ENCODE data around the gene RBL1. TPM values are rescaled to one million over a fixed set of nuclear protein-coding genes. Genes with fewer than 3 reads are reported as not detected.

Gene RBL1
- total and polyA plus RNA-seq, 10 of the 15 experiments (the other 5 are each of a cell fraction or from before 2014, with no cell fraction given) = 4.5 to 51.1 (median 24.9) TPM

- Histone ChIP-seq H3K4me2 (ENCODE audit: control insufficient read depth, insufficient read depth) (no peak overlapping the region), H3K27me3 (replicated peaks in 1 of 2; ENCODE audit: control insufficient read depth in 2 of 2, insufficient read depth in 2 of 2, low read length in 1 of 2) (no peaks in the 10 kb centered on the region), H4K20me1 (ENCODE audit: control insufficient read depth, insufficient read depth) (no peaks in the 10 kb centered on the region), H3K9ac (ENCODE audit: control insufficient read depth, insufficient read depth, low read length) (no peak overlapping the region), H2AFZ (ENCODE audit: control insufficient read depth, low read depth, low read length) (no peak overlapping the region), H3K4me3 (no peak overlapping the region), H3K27ac (ENCODE audit: control insufficient read depth, insufficient read depth) (no peak overlapping the region), H3K4me1 (ENCODE audit: control insufficient read depth, insufficient read depth, low read length) (no peaks in the 10 kb centered on the region), H3K79me2 (ENCODE audit: control insufficient read depth, insufficient read depth, low read length) (no peaks in the 10 kb centered on the region), H3K36me3 (ENCODE audit: control insufficient read depth in 2 of 2, insufficient read depth in 2 of 2, low read length in 1 of 2) (peaks cover 0 to 22% of the 10 kb centered on the region in 2 experiments), H3K9me3 (replicated peaks; ENCODE audit: control insufficient read depth, insufficient read depth, low read length) (no peaks in the 10 kb centered on the region)
- POLR2A ChIA-PET = no interaction called here
- in situ Hi-C loops (cut with MboI) = no loop called here
- 100% methylated on average over 4 of the region's 4 CpGs for WGBS (ENCODE audit: insufficient coverage, insufficient replicate concordance, low lambda C conversion rate, missing lambda C conversion rate)
- CTCF ChIA-PET = no interaction called here
- no TSS peak for BruUV-seq (replicated peaks)
- SMC1A ChIA-PET (ENCODE audit: uncharacterized antibody, unreplicated experiment) = interaction anchor here (0.7 kb wide), 1 partner anchor 57 kb away, joined by 3 read pairs; no protein-coding TSS in a partner anchor
- RAD21 ChIA-PET (ENCODE audit: unreplicated experiment) = no interaction called here
- TF ChIP-seq TBL1XR1 (IDR thresholded peaks at IDR 0.05; ENCODE audit: low read depth, low read length) = no peak
- TF ChIP-seq PAX8 (IDR thresholded peaks at IDR 0.05) = no peak
- no peak for TF ChIP-seq MEF2B (IDR thresholded peaks at IDR 0.05; ENCODE audit: partially characterized antibody, poor library complexity, severe bottlenecking)
- no peak for TF ChIP-seq BACH1 (IDR thresholded peaks at IDR 0.05; ENCODE audit: borderline replicate concordance)
- no peak for TF ChIP-seq E2F4 (IDR thresholded peaks at IDR 0.05; ENCODE audit: low read depth, low read length)
- no peak for TF ChIP-seq SIN3A (IDR thresholded peaks at IDR 0.05; ENCODE audit: low read depth, low read length)
- ATAC-seq (no peak), FAIRE-seq (no peak), DNase-seq (ENCODE audit: low read depth, low spot score) (no peak)
- intact Hi-C loops (cut with micrococcal nuclease; ENCODE audit: unreplicated experiment) = no loop called here
These were observed 63.7 kb downstream of the RBL1 start for GRCh38 chr20:37032077-37032476.

- peaks cover 2 to 6% of the 10 kb centered on the region in 2 experiments; a peak in 3 of 4 replicates for H3K36me3 ChIP-seq (ENCODE audit: control insufficient read depth in 2 of 2, insufficient read depth in 2 of 2, low read length in 1 of 2)
- POLR2A ChIA-PET = interaction anchor here (0.6 kb wide), 1 partner anchor 1944 kb away, joined by 4 read pairs; no protein-coding TSS in a partner anchor
- ATAC-seq = no peak
- H3K27me3 ChIP-seq (replicated peaks in 1 of 2; ENCODE audit: control insufficient read depth in 2 of 2, insufficient read depth in 2 of 2, low read length in 1 of 2) = no peaks in the 10 kb centered on the region
- H3K4me1 ChIP-seq (ENCODE audit: control insufficient read depth, insufficient read depth, low read length) = no peaks in the 10 kb centered on the region
- DNase-seq (ENCODE audit: low read depth, low spot score) = no peak
- WGBS (ENCODE audit: insufficient coverage, insufficient replicate concordance, low lambda C conversion rate, missing lambda C conversion rate) = 79% methylated on average over 2 of the region's 2 CpGs
- H3K9me3 ChIP-seq (replicated peaks; ENCODE audit: control insufficient read depth, insufficient read depth, low read length) = no peaks in the 10 kb centered on the region
- no TSS peak for BruUV-seq (replicated peaks)
- no peak overlapping the region for H2AFZ ChIP-seq (ENCODE audit: control insufficient read depth, low read depth, low read length)
- no peaks in the 10 kb centered on the region for H3K79me2 ChIP-seq (ENCODE audit: control insufficient read depth, insufficient read depth, low read length)
- no peak overlapping the region for H3K4me2 ChIP-seq (ENCODE audit: control insufficient read depth, insufficient read depth)
- SMC1A ChIA-PET (ENCODE audit: uncharacterized antibody, unreplicated experiment) = no interaction called here
- H3K4me3 ChIP-seq = no peak overlapping the region
- H4K20me1 ChIP-seq (ENCODE audit: control insufficient read depth, insufficient read depth) = no peaks in the 10 kb centered on the region
- no peak for FAIRE-seq
- RAD21 ChIA-PET (ENCODE audit: unreplicated experiment) = no interaction called here
- in situ Hi-C loops (cut with MboI) (no loop called here), intact Hi-C loops (cut with micrococcal nuclease; ENCODE audit: unreplicated experiment) (no loop called here)
- CTCF ChIA-PET = interaction anchor here (1.0 kb wide), 1 partner anchor 61 kb away, joined by 4 read pairs; no protein-coding TSS in a partner anchor
- no peak overlapping the region for H3K27ac ChIP-seq (ENCODE audit: control insufficient read depth, insufficient read depth)
- no peak overlapping the region for H3K9ac ChIP-seq (ENCODE audit: control insufficient read depth, insufficient read depth, low read length)
- TF ChIP-seq LARP7 (IDR thresholded peaks at IDR 0.05) (no peak), PAX8 (IDR thresholded peaks at IDR 0.05) (no peak), YBX1 (IDR thresholded peaks at IDR 0.05) (no peak), REST (IDR thresholded peaks at IDR 0.05; ENCODE audit: low read depth, low read length) (no peak), NRF1 (conservative IDR thresholded peaks at IDR 0.05; ENCODE audit: low read depth, low read length) (no peak), RBBP5 (conservative IDR thresholded peaks at IDR 0.05) (no peak), RELB (IDR thresholded peaks at IDR 0.05; ENCODE audit: low read depth) (no peak), RCOR1 (conservative IDR thresholded peaks at IDR 0.05; ENCODE audit: low read depth, low read length) (no peak)
These were observed 75.2 kb downstream of the RBL1 start for GRCh38 chr20:37020636-37021035.
